Esophagus muscularis mucosa (tissue), 4 donors: Measurements from ENCODE around the gene BRAT1.

Experiments
- CTCF ChIP-seq, 3 experiments: fragments of 200-600 bp in 2 of 3; fragments of 450-650 bp in 1 of 3; sonication (generic) in 2 of 3; IDR thresholded peaks; one replicate each; pipeline ENCODE4 v1.5.1; 2017 to 2019; ENCODE audit warnings: antibody characterized with exemption in 3 of 3, mild to moderate bottlenecking in 2 of 3, moderate library complexity in 1 of 3
- EP300 ChIP-seq: sonication (generic); formaldehyde crosslinking; IDR thresholded peaks from one replicate; pipeline ENCODE4 v1.6.1; 2017; ENCODE audit warnings: antibody characterized with exemption
- POLR2AphosphoS5 ChIP-seq, 2 donors: sonication (generic); formaldehyde crosslinking; IDR thresholded peaks; one replicate each; pipeline ENCODE4 v1.6.1; 2017; ENCODE audit warnings: antibody characterized with exemption in 2 of 2

GRCh38 chr7:2527505-2528467 lies 27.5 kb downstream of the BRAT1 start:
- TF ChIP-seq CTCF (IDR thresholded peaks at IDR 0.05) = no peak
- TF ChIP-seq EP300 = no peak
- TF ChIP-seq POLR2AphosphoS5 (IDR thresholded peaks at IDR 0.05) = no peak
